ENCODE measurements around the gene ALG9. TPM values are rescaled to one million over a fixed set of nuclear protein-coding genes. Genes with fewer than 3 reads are reported as not detected.

The ALG9 gene
- total RNA-seq, 1 experiment from 2014 or later, result 27.8 TPM

GRCh38 chr11:111811445-111811844 is 59.9 kb downstream of the ALG9 start:
- H3K4me3 ChIP-seq, result no peak overlapping the region
- H3K9me2 ChIP-seq (ENCODE audit: insufficient read depth), result no peaks in the 10 kb centered on the region
- H3K36me3 ChIP-seq (ENCODE audit: low read depth), result no peaks in the 10 kb centered on the region
- no peaks in the 10 kb centered on the region for H3K79me2 ChIP-seq (ENCODE audit: low read depth)
- TF ChIP-seq EZH2 (IDR thresholded peaks at IDR 0.05; ENCODE audit: low read depth), result no peak
- no peak for TF ChIP-seq CTCF (conservative IDR thresholded peaks at IDR 0.05)
- no peaks in the 10 kb centered on the region for H3K9me3 ChIP-seq (ENCODE audit: insufficient read depth, low read depth)
- ChIA-PET CTCF (no interaction called here), POLR2A (ENCODE audit: unreplicated experiment) (no interaction called here)
- H2AFZ ChIP-seq, result no peak overlapping the region
- H3K4me2 ChIP-seq, result no peak overlapping the region
- no peaks in the 10 kb centered on the region for H3K27me3 ChIP-seq (ENCODE audit: insufficient read depth, low read depth)
- H3K4me1 ChIP-seq (replicated peaks; ENCODE audit: insufficient read depth), result no peaks in the 10 kb centered on the region
- no peaks in the 10 kb centered on the region for H4K20me1 ChIP-seq (ENCODE audit: insufficient read depth)
- no TSS peak for BruUV-seq (replicated peaks)
- H3F3A ChIP-seq (ENCODE audit: insufficient read depth, low read depth), result no peaks in the 10 kb centered on the region
- intact Hi-C loops (cut with micrococcal nuclease; ENCODE audit: unreplicated experiment), result no loop called here
- DNase-seq, result no peak
- no peak overlapping the region for H3K27ac ChIP-seq

- DNase-seq, result no peak
- H3K79me2 ChIP-seq (ENCODE audit: low read depth), result no peaks in the 10 kb centered on the region
- no peak overlapping the region for H3K27ac ChIP-seq
- no peaks in the 10 kb centered on the region for H3K4me1 ChIP-seq (replicated peaks; ENCODE audit: insufficient read depth)
- CTCF ChIA-PET, result no interaction called here
- H3F3A ChIP-seq (ENCODE audit: insufficient read depth, low read depth), result no peaks in the 10 kb centered on the region
- TF ChIP-seq CTCF (conservative IDR thresholded peaks at IDR 0.05) (no peak), EZH2 (IDR thresholded peaks at IDR 0.05; ENCODE audit: low read depth) (no peak)
- no TSS peak for BruUV-seq (replicated peaks)
- H3K27me3 ChIP-seq (ENCODE audit: insufficient read depth, low read depth), result no peaks in the 10 kb centered on the region
- intact Hi-C loops (cut with micrococcal nuclease; ENCODE audit: unreplicated experiment), result no loop called here
- H3K9me2 ChIP-seq (ENCODE audit: insufficient read depth), result no peaks in the 10 kb centered on the region
- no peaks in the 10 kb centered on the region for H4K20me1 ChIP-seq (ENCODE audit: insufficient read depth)
- H3K36me3 ChIP-seq (ENCODE audit: low read depth), result no peaks in the 10 kb centered on the region
- H3K9me3 ChIP-seq (ENCODE audit: insufficient read depth, low read depth), result no peaks in the 10 kb centered on the region
- H2AFZ ChIP-seq, result no peak overlapping the region
- no peak overlapping the region for H3K4me3 ChIP-seq
- POLR2A ChIA-PET (ENCODE audit: unreplicated experiment), result no interaction called here
- no peak overlapping the region for H3K4me2 ChIP-seq
Observed at GRCh38 chr11:111808834-111809233, 62.5 kb downstream of the ALG9 start.

GRCh38 chr11:111808063-111808588 is 63.3 kb downstream of the ALG9 start:
- Histone ChIP-seq H3K79me2 (ENCODE audit: low read depth) (no peaks in the 10 kb centered on the region), H3K4me1 (replicated peaks; ENCODE audit: insufficient read depth) (no peaks in the 10 kb centered on the region), H2AFZ (no peak overlapping the region), H3K9me2 (ENCODE audit: insufficient read depth) (no peaks in the 10 kb centered on the region), H3K4me2 (no peak overlapping the region), H3K27ac (no peak overlapping the region), H3K36me3 (ENCODE audit: low read depth) (no peaks in the 10 kb centered on the region), H3K4me3 (no peak overlapping the region), H3K9me3 (ENCODE audit: insufficient read depth, low read depth) (no peaks in the 10 kb centered on the region), H3K27me3 (ENCODE audit: insufficient read depth, low read depth) (no peaks in the 10 kb centered on the region), H3F3A (ENCODE audit: insufficient read depth, low read depth) (no peaks in the 10 kb centered on the region), H4K20me1 (ENCODE audit: insufficient read depth) (no peaks in the 10 kb centered on the region)
- ChIA-PET POLR2A (ENCODE audit: unreplicated experiment) (no interaction called here), CTCF (no interaction called here)
- no peak for DNase-seq
- BruUV-seq (replicated peaks), result no TSS peak
- intact Hi-C loops (cut with micrococcal nuclease; ENCODE audit: unreplicated experiment), result no loop called here
- no peak for TF ChIP-seq EZH2 (IDR thresholded peaks at IDR 0.05; ENCODE audit: low read depth)
- no peak for TF ChIP-seq CTCF (conservative IDR thresholded peaks at IDR 0.05)
